ENCODE data around the gene MBD5. TPM values are rescaled to one million over a fixed set of nuclear protein-coding genes. Genes with fewer than 3 reads are reported as not detected.

MBD5 gene
- total RNA-seq, 1 donor from 2014 or later, result 42.1 TPM

GRCh38 chr2:148461876-148462275 lies 441.0 kb downstream of the MBD5 start:
- intact Hi-C loops (cut with DNase I), result no loop called here
- no peak for DNase-seq
- no peak for TF ChIP-seq CTCF (IDR thresholded peaks at IDR 0.05)
- Histone ChIP-seq H3K36me3 (peaks cover 14% of the 10 kb centered on the region), H3K27me3 (no peaks in the 10 kb centered on the region), H3K4me3 (no peak overlapping the region), H3K9me3 (no peaks in the 10 kb centered on the region), H3K27ac (no peak overlapping the region), H3K4me1 (no peaks in the 10 kb centered on the region)
- no peak for ATAC-seq

GRCh38 chr2:148475626-148476025 lies 454.7 kb downstream of the MBD5 start:
- ATAC-seq, result no peak
- H3K27ac ChIP-seq, result no peak overlapping the region
- no peaks in the 10 kb centered on the region for H3K36me3 ChIP-seq
- DNase-seq, result no peak
- H3K4me1 ChIP-seq, result no peaks in the 10 kb centered on the region
- intact Hi-C loops (cut with DNase I), result no loop called here
- H3K4me3 ChIP-seq, result no peak overlapping the region
- H3K27me3 ChIP-seq, result no peaks in the 10 kb centered on the region
- H3K9me3 ChIP-seq, result no peaks in the 10 kb centered on the region
- TF ChIP-seq CTCF (IDR thresholded peaks at IDR 0.05), result no peak

GRCh38 chr2:148479398-148479797 lies 458.5 kb downstream of the MBD5 start:
- no peak for TF ChIP-seq CTCF (IDR thresholded peaks at IDR 0.05)
- DNase-seq (no peak), ATAC-seq (no peak)
- no peak overlapping the region for H3K4me3 ChIP-seq
- no peaks in the 10 kb centered on the region for H3K27me3 ChIP-seq
- intact Hi-C loops (cut with DNase I), result no loop called here
- no peaks in the 10 kb centered on the region for H3K4me1 ChIP-seq
- no peak overlapping the region for H3K27ac ChIP-seq
- H3K9me3 ChIP-seq, result no peaks in the 10 kb centered on the region
- no peaks in the 10 kb centered on the region for H3K36me3 ChIP-seq

GRCh38 chr2:148483665-148484064 lies 462.8 kb downstream of the MBD5 start:
- ATAC-seq, result no peak
- Histone ChIP-seq H3K4me1 (no peaks in the 10 kb centered on the region), H3K27ac (no peak overlapping the region), H3K9me3 (no peaks in the 10 kb centered on the region), H3K27me3 (no peaks in the 10 kb centered on the region), H3K4me3 (no peak overlapping the region), H3K36me3 (no peaks in the 10 kb centered on the region)
- intact Hi-C loops (cut with DNase I), result no loop called here
- TF ChIP-seq CTCF (IDR thresholded peaks at IDR 0.05), result no peak
- no peak for DNase-seq

GRCh38 chr2:148484066-148484465 lies 463.2 kb downstream of the MBD5 start:
- intact Hi-C loops (cut with DNase I), result no loop called here
- Histone ChIP-seq H3K27ac (no peak overlapping the region), H3K27me3 (no peaks in the 10 kb centered on the region), H3K9me3 (no peaks in the 10 kb centered on the region), H3K36me3 (no peaks in the 10 kb centered on the region), H3K4me1 (no peaks in the 10 kb centered on the region), H3K4me3 (no peak overlapping the region)
- TF ChIP-seq CTCF (IDR thresholded peaks at IDR 0.05), result no peak
- ATAC-seq (no peak), DNase-seq (no peak)

GRCh38 chr2:148486655-148487054 lies 465.8 kb downstream of the MBD5 start:
- no peaks in the 10 kb centered on the region for H3K27me3 ChIP-seq
- H3K4me3 ChIP-seq, result no peak overlapping the region
- no peak for TF ChIP-seq CTCF (IDR thresholded peaks at IDR 0.05)
- no peaks in the 10 kb centered on the region for H3K4me1 ChIP-seq
- ATAC-seq, result no peak
- no peaks in the 10 kb centered on the region for H3K36me3 ChIP-seq
- no peaks in the 10 kb centered on the region for H3K9me3 ChIP-seq
- H3K27ac ChIP-seq, result no peak overlapping the region
- DNase-seq, result no peak
- intact Hi-C loops (cut with DNase I), result no loop called here

Measured in upper lobe of right lung (tissue), 1 donor.